K562 treated with DMSO at 1 percent for 48 hours (cell line): Measurements from ENCODE around the gene C1QTNF9. TPM values are rescaled to one million over a fixed set of nuclear protein-coding genes. Genes with fewer than 3 reads are reported as not detected.

ENCODE experiments used
- total RNA-seq: library from RNA; unstranded; fragments of 300-600 nt; gene quantifications from 2 replicates; pipeline ENCODE4 v1.2.3, GENCODE V29; 2022; ENCODE audit warnings: low replicate concordance; ENCODE audit errors: extremely low read depth

C1QTNF9 gene, protein sequence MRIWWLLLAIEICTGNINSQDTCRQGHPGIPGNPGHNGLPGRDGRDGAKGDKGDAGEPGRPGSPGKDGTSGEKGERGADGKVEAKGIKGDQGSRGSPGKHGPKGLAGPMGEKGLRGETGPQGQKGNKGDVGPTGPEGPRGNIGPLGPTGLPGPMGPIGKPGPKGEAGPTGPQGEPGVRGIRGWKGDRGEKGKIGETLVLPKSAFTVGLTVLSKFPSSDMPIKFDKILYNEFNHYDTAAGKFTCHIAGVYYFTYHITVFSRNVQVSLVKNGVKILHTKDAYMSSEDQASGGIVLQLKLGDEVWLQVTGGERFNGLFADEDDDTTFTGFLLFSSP
- not detected in 2 replicates for total RNA-seq

DNA sequence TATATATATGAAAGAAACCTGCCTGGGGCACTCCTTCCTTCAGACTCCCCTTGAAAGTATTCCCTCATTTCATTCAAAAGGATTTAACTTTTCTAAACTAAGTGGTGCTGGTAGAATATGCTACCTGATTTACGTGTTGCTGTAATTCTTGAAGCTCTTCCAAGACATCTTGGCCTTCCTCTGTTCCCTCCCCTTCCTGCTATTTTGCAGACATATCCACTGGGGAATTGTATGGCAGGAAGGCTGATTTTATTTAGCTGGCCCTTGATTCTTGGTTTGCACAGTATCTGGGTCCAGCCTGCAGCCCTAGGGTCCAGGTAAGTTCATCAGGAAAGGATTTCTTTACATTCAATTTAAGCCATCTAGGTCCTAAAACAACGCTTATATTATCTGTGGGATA, at the start of gene C1QTNF9:
C1QTNF9 (plus strand) TSS at position 281 of the 400 bp plus-strand sequence. CDS start 6,424 bp downstream, outside the sequence.

Other genes with a start within 250 kb of the C1QTNF9 start
- gene SPATA13, start 148.9 kb upstream of the C1QTNF9 start, total RNA-seq: not detected in 2 replicates
- gene PARP4, start 203.2 kb downstream of the C1QTNF9 start, total RNA-seq: 85.9 TPM in 1 of 2 replicates, not detected in the other